Heart left ventricle (tissue), 13 donors: ENCODE data around the gene ETV5.

Source experiments
- CTCF ChIP-seq, 12 donors: fragments of 200-600 bp; sonication (generic) in 4 of 12; IDR thresholded peaks; one replicate each; pipeline versions ENCODE4 v1.5.0 to v1.8.0; 2018 to 2022; ENCODE audit warnings: antibody characterized with exemption in 12 of 12, mild to moderate bottlenecking in 5 of 12
- POLR2A ChIP-seq, 2 donors: fragments of 450-650 bp; IDR thresholded peaks; one replicate each; pipeline ENCODE4 v1.6.1; 2017; ENCODE audit warnings: antibody characterized with exemption in 2 of 2, mild to moderate bottlenecking in 2 of 2, moderate library complexity in 2 of 2
- donor health status: ischemic (EF 13 %, LVEDD 7.1; RV severe dilation, severe dysfunction).
- donor health status: DM: no; HTN: yes; CAD: no.
- donor health status: DM: no; HTN: no; CAD: no.
- donor health status: ischemic (EF 25% LVEDD 6.9; RV normal size, moderate dysfunction).
- donor health status: ischemic (EF 25% LVEDD 5.7; RV mildly dilated, moderate dysfunction).
- donor health status: ischemic (EF 35%, LVEDD 5.7; RV mildly dilated, moderate dysfunction).
- donor health status: nonischemic (EF 11% LVEDD 7.7; RV severe dilation, severe dysfunction).
- donor health status: DM: yes; HTN: yes; CAD: no.
- donor health status: PGD.
- donor health status: ischemic (EF 29% LVEDD 5.4; RV normal size, mild dysfunction).
- donor health status: nonischemic (EF 23%, LVEDD 6.1; RV moderate dilation, normal function).

- TF ChIP-seq CTCF (IDR thresholded peaks at IDR 0.05): no peak
- no peak for TF ChIP-seq POLR2A (IDR thresholded peaks at IDR 0.05)
Measured at GRCh38 chr3:186021673-186022362, 87.1 kb downstream of the ETV5 start.
